Ishikawa (cell line): Measurements from ENCODE around the gene DNER.

Source experiments
- CREB1 ChIP-seq: IDR thresholded peaks from 2 replicates; pipeline ENCODE4 v1.6.1; 2012; ENCODE audit warnings: low read depth
- EGR1 ChIP-seq: IDR thresholded peaks from 2 replicates; pipeline ENCODE4 v1.6.1; 2012
- EP300 ChIP-seq: IDR thresholded peaks from 2 replicates; pipeline ENCODE4 v1.6.1; 2012; ENCODE audit warnings: borderline replicate concordance
- NFIC ChIP-seq: IDR thresholded peaks from 2 replicates; pipeline ENCODE4 v1.6.1; 2012
- TAF1 ChIP-seq: IDR thresholded peaks from 2 replicates; pipeline ENCODE4 v1.6.1; 2012; ENCODE audit warnings: low read depth, mild to moderate bottlenecking
- TEAD4 ChIP-seq: IDR thresholded peaks from 2 replicates; pipeline ENCODE4 v1.6.1; 2012
- YY1 ChIP-seq: IDR thresholded peaks from 2 replicates; pipeline ENCODE4 v1.6.1; 2012; ENCODE audit warnings: low read depth
- TF ChIP-seq, protein P1 (sequence below): IDR thresholded peaks from 2 replicates; pipeline ENCODE4 v1.6.1; 2012
- TF ChIP-seq, protein P2 (sequence below): IDR thresholded peaks from 2 replicates; pipeline ENCODE4 v1.6.1; 2012; ENCODE audit warnings: low read depth, mild to moderate bottlenecking
- TF ChIP-seq, protein P3 (sequence below): IDR thresholded peaks from 2 replicates; pipeline ENCODE4 v1.6.1; 2012

DNA sequence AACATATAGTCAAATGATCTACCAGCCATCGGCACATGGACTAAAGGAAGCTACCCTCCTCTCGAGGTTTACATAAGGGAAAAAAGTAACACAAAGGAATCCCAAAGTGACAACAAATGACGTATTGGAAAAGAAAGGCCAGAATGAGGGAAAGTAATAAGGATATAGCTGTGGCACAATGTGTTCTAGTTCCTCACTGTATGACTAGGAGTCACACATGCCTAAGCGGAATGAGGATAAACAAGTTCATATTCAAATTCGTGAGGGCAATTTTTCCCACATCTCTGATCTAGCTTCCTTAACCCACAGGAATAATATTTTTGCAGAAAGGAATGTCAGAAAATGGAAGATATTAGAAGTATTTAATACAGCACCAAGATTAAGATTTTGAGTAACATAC, 281.0 kb downstream of the DNER start:
- TF ChIP-seq EGR1 (no peak), EP300 (no peak), CREB1 (no peak), YY1 (no peak), NFIC (no peak), TAF1 (no peak), TEAD4 (no peak)
- TF ChIP-seq, protein P1, sequence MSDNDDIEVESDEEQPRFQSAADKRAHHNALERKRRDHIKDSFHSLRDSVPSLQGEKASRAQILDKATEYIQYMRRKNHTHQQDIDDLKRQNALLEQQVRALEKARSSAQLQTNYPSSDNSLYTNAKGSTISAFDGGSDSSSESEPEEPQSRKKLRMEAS: no peak
- TF ChIP-seq, protein P2, sequence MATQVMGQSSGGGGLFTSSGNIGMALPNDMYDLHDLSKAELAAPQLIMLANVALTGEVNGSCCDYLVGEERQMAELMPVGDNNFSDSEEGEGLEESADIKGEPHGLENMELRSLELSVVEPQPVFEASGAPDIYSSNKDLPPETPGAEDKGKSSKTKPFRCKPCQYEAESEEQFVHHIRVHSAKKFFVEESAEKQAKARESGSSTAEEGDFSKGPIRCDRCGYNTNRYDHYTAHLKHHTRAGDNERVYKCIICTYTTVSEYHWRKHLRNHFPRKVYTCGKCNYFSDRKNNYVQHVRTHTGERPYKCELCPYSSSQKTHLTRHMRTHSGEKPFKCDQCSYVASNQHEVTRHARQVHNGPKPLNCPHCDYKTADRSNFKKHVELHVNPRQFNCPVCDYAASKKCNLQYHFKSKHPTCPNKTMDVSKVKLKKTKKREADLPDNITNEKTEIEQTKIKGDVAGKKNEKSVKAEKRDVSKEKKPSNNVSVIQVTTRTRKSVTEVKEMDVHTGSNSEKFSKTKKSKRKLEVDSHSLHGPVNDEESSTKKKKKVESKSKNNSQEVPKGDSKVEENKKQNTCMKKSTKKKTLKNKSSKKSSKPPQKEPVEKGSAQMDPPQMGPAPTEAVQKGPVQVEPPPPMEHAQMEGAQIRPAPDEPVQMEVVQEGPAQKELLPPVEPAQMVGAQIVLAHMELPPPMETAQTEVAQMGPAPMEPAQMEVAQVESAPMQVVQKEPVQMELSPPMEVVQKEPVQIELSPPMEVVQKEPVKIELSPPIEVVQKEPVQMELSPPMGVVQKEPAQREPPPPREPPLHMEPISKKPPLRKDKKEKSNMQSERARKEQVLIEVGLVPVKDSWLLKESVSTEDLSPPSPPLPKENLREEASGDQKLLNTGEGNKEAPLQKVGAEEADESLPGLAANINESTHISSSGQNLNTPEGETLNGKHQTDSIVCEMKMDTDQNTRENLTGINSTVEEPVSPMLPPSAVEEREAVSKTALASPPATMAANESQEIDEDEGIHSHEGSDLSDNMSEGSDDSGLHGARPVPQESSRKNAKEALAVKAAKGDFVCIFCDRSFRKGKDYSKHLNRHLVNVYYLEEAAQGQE: no peak
- TF ChIP-seq, protein P3, sequence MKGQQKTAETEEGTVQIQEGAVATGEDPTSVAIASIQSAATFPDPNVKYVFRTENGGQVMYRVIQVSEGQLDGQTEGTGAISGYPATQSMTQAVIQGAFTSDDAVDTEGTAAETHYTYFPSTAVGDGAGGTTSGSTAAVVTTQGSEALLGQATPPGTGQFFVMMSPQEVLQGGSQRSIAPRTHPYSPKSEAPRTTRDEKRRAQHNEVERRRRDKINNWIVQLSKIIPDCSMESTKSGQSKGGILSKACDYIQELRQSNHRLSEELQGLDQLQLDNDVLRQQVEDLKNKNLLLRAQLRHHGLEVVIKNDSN: no peak
